Measurements from ENCODE around the gene CMPK1.
"Not testable (repeated sequence)": the region's sequence is repeated elsewhere in the genome, so short reads cannot be mapped to it uniquely, and the experiment has no call there.

CMPK1 gene, protein sequence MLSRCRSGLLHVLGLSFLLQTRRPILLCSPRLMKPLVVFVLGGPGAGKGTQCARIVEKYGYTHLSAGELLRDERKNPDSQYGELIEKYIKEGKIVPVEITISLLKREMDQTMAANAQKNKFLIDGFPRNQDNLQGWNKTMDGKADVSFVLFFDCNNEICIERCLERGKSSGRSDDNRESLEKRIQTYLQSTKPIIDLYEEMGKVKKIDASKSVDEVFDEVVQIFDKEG

DNA sequence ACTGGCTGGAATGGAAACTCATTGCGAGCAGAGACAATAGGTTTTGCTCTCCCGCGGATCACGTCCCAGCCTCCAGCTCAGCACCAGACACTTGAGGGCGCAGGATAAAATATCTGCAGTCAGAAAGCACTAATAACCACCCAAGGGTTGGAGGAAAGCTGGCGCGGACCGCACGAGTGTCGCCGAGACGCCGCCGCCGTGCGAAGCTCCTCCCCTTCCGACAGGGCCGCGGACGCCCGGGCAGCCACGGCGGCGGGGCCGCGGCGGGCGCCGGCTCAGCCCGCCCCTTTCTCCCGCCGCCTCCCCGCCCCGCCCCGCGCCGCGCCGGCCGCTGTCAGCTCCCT lies at the start of gene CMPK1:
TSS of gene CMPK1 (plus strand) at position 213 of the 344 bp plus-strand sequence. CDS start 156 bp downstream, outside the sequence.
- DNase-seq: peak; percentile 60

DNA sequence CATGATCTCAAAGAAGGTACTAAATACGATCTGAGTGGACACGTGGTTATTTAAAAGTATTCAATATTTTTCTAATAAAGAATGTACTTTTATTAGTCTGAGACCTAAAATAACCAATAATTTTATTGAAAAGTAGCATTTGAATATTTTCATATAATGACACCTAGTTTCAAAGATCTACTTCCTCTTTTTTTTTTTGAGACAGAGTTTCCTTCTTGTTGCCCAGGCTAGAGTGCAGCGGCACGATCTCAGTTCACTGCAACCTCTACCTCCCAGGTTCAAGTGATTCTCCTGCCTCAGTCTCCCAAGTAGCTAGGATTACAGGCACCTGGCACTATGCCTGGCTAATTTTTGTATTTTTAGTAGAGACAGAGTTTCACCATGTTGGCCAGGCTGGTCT lies 45.5 kb upstream of the CMPK1 start:
- not testable (repeated sequence) for DNase-seq

DNA sequence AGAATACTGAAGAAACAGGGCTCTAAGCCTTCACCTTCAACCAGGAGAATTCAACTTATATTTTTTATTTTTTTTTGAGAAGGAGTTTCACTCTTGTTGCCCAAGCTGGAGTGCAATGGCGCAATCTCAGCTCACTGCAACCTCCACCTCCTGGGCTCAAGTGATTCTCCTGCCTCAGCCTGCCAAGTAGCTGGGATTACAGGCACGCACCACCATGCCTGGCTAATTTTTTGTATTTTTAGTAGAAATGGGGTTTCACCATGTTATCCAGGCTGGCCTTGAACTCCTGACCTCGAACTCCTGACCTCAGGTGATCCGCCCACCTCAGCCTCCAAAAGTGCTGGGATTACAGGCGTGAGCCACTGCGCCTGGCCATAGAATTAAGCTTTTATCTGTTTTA lies 38.7 kb upstream of the CMPK1 start:
- not testable (repeated sequence) for DNase-seq

DNA sequence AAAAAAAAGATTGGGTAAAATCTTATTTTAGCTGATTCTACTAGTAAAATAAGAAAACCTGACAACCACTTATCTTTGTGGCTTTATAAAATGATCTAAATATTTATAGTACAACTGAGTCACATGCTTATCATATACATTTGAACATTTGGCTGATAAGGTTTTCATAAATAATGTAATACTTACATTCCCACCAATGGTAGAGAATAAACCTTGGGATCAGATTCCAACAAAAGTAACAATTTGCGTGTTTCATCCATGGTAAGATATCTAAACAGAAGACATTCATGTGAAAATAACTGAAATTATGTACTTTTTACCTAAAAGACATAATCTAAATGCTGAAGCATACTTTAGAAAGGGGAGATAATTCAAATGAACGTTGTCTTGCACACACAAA lies 38.0 kb upstream of the CMPK1 start:
- no peak for DNase-seq

DNA sequence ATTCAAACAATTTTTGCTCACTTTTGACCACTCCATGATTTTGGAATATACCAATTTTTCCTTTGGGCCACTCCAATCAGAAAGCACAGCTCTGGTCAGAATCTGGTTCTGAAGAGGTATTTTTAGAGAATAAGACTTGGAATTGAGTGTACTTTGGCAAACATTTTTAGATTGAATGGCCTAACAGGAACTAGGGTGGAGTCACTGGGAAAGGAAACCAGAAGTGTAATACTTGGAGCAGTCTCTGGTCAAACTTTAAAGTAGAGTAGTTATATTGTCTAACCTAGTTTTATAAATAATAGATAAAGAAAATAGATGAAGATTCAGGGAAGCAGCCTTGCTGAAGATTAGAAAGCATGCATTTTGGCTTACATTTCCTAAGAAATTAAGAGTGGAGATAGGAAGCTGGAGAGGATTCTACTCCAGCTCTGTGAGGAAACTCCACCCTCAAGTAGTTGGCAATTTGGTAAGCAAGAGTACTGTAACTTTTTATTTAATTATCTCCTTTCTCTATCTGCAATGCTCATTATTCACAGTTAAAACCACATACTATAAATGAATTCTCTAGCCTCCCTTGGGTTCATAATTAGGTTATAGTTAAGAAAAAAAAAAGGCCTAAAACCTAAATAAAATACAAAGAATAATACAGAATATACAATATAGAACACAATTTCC lies 35.4 kb upstream of the CMPK1 start:
- DNase-seq: no peak

DNA sequence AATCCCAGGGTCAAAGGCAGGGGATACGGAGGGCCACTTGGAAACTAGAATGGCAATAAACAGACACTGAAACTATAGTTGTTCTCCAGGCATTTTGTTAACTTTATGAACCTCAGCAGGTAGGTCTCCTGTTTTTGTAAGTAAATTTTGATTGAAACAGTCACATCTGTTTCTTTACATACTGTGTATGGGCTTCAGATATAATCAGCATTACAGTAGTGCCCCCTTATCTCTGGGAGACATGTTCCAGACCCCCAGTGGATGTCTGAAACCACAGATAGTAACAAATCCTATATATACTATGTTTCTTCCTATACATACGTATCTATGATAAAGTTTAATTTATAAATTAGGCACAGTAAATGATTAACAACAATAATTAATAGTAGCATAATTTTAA lies 31.1 kb upstream of the CMPK1 start:
- DNase-seq: no peak

DNA sequence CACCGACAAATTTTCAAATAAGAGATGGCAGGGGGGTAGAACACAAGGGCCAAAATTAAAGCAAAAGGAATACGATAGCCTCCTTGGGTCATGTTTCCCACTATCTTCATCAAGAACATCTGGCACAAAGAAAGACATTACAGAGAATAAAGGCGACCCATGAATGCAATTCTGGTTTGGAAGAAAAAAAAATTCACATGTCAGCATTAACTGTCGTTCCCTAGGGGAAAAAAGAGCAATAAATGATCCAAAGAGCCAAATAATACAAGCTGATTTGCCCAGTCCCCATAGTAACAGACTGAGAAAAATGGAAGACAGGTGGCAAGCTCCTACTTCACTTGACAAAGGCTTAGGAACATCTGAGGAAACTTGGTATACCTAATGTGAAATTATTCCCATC lies 24.2 kb upstream of the CMPK1 start:
- DNase-seq: no peak

DNA sequence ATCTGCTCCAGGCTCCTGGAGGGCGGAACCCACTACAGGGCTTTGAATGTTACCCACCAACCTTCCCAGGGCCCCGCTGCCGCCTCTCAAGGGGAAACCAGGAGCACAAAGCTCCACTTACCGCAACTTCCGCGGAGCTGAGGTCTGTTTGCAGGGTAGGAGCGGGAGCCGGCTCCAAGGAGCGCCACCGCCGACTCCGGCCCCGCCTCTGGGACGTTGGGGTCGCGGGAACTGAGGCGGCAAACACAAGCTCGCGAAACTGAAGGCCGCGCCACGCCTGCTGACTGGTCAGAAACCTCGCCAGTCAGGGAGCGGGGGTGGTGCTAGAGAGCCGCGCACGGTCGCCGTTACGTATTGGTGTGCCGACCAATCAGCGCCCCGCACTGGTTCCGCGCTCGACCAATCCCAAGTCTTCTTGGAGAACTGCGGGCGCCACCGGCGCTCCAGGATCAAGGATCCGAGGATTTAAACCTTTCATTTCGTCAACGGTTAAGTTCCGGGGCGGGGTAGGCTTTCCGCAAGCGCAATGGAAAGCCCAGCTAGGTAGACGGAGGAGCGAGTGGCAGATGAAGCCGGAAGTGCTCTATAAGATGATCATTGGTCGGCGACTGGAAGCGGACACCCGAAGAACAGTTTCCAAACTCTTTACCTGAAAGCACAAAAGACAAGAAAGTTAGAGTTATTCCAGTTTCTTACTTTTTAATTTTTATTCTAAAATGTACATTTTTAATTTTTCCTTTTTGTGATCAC lies 19.5 kb upstream of the CMPK1 start, which contains the start of gene STIL:
TSS of gene STIL (minus strand) at position 233 of the 750 bp plus-strand sequence. CDS start 3,828 bp downstream, outside the sequence.
- DNase-seq: peak; percentile 97

DNA sequence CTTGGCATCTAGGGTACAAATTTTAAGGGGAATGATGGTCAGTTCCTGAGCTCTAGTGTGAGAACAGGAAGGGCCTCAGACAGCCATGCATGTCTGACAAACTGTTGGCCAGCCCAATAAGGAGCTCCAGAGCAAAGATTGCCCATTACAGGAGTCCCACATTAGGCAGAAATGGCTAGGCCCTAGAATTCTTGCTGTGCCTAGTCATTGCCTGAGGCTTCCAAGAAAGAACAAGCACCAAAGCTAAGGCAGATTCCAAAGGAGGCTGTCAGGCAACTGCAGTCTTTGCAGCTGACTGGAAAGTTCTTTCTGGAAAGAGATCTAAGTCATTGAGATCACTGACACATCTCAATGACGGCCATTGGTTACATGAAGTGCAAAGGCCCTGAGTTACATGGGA lies 15.7 kb upstream of the CMPK1 start:
- no peak for DNase-seq

DNA sequence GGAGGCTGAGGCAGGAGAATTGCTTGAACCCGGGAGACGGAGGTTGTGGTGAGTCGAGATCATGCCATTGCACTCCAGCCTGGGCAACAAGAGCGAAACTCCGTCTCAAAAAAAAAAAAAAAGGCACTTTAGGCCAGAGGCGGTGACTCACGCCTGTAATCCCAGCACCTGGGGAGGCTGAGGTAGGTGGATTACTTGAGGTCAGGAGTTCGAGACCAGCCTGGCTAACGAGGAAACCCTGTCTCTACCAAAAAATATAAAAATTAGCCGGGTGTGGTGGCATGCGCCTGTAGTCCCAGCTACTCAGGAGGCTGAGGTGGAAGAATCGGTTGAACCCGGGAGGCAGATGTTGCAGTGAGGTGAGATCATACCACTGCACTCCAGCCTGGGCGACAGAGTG lies 13.6 kb upstream of the CMPK1 start:
- not testable (repeated sequence) for DNase-seq

DNA sequence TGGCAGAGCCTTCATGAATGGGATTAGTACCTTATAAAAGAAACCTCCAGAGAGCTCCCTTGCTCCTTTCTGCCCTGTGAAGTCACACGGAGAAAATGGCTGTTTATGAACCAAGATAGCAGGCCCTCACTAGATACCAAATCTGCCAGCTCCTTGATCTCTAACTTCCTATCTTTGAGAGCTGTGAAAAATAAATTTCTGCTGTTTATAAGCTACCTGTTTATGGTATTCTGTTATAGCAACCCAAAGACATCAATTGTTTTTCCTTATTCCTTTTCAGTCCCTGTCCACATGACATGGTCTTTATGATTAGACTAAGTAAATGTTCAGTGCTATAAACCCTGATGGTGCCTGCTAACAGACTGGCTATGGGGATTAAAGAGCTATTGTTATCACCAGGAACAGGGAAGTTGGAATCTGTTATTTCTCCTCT lies 10.0 kb upstream of the CMPK1 start:
- DNase-seq: no peak

DNA sequence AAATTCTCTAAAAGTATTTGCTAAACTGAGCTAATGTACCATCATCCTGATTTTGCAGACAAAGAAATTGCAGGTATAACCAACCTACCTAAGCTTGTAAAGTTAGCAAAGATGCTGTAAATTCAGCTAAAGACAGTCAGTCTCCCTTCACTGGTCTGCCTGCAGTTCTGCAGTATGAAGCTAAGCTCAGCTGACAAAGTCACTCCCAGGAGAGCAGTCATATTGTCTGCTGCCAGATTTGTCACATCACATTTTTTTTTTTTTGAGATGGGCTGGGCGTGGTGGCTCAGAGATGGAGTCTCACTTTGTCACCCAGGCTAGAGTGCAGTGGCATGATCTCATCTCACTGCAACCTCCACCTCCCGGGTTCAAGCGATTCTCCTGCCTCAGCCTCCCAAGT lies 8.9 kb upstream of the CMPK1 start:
- no peak for DNase-seq

DNA sequence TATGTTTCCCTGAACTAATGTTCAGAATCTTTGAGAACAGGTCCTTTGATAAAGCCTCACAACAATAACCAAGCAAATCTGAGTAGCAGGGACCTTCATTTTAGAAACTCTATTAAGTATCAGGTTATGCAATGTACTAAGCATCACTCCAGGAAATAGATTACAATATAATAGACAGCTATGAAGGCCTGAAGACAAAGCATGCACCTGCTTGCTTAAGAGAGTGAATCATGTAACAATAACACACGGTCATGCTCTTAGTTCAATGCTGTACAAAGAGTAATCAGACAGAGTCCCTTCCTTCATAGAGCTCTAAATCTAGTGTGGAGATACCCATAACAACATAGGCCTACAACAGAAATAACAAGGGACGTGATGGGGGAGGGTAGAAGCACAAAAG lies 8.1 kb upstream of the CMPK1 start:
- DNase-seq: no peak

DNA sequence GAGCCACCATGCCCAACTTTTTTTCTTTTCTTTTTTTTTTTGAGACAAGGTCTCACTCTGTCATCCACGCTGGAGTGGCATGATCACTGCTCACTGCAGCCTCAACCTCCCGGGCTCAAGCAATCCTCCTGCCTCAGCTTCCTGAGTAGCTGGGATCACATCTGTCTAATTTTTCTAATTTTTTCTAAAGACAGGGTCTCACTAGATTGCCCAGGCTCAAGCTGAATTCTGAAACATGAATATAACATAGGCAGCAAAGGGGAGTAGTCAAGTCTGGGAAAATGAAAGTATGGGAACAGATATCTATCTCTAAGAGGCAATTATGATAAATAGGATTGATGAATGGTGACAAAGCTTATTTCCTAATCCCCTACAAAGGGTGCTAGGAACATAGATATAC lies 7.3 kb upstream of the CMPK1 start:
- DNase-seq: no peak

DNA sequence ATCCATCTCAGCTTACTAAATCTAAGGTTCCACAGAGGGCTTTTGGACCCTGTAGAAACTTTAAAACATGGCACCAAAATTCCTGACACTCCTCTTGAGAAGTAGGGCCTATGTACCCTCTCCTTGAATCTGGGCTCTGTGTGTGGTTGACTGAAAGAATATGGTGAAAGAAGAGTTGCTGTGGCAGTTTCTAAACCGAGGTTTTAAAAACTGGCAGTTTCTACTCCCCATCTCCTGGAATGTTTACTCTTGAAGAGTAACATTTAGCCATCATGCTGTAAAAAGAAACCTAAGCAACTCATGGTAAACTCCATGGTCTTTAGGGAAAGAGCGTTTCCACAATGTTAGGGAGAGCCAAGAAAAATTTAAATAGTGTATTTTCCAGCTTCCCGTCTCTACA lies 4.6 kb upstream of the CMPK1 start:
- no peak for DNase-seq

DNA sequence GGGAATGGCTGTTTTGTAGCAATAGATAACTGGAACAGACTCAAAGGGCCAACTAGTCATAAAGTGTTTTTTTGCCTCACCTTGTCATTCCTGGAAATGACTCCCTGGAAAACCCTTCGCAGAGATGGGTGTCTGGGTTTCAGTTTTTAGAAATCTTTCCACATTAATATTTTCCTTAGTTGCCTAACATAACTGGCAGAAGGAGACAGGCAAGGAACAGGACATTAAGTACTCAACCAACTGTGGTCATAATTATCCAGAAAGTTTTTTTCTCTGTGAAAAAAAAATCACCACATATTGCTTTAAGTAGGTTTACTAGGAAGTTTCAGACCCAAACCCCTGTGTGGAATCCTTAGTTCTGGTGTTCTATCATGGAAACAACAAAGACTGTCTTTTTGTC lies 3.4 kb upstream of the CMPK1 start:
- no peak for DNase-seq

DNA sequence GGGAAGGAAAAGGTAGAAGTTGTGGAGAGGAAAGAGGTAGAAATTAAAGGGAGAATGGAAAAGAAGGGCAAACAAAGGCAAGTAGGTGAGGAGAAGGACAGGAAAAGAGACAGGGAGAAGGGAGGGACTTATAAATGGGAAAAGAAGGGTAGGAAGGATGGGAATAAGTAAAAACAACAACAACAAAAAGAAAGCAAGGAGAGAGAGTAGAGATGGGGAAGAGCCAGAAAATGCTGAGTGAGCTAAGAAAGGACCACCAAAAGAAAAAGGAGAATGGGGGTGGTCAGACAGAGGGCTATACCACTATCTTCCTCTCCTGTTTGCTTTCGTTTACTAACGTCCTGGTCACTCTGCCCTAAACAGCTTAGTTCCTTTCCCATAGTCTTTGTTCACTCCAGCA lies 1.7 kb upstream of the CMPK1 start:
- DNase-seq: no peak

DNA sequence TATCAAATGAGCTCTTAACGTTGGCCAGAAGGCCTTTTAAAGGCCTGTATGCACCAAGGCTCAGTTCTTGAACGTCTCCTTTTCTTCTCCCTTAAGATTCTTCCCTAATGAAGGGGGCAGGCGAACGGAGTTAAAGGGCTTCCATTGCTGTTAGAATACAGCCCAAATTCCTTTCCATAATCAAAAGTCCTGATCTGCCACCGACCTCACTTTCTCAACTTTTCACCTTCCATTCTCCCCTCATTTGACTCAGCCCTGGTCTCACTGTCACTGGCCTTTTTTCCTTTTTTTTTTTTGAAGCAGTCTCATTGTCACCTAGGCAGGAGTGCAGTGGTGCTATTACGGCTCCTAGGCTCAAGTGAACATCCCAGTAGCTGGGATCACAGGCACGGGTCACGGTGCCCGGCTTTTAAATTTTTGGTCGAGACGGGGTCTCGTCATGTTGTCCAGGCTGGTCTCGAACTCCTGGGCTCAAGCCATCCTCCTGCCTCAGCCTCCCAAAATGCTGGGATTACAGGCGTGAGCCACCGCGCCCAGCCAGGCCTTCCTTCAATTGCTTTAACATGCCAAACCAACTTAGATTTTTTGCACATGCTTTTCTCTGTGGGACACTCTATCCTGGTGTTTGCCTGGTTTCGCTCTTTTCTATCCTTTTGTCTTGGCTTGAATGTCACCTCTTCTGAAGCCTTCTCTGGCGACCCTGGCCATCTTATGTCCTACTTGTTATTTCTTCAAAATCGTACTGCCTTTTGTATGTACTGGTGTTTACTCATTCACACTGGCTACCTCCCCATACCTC lies 612 bp upstream of the CMPK1 start:
- DNase-seq: no peak

DNA sequence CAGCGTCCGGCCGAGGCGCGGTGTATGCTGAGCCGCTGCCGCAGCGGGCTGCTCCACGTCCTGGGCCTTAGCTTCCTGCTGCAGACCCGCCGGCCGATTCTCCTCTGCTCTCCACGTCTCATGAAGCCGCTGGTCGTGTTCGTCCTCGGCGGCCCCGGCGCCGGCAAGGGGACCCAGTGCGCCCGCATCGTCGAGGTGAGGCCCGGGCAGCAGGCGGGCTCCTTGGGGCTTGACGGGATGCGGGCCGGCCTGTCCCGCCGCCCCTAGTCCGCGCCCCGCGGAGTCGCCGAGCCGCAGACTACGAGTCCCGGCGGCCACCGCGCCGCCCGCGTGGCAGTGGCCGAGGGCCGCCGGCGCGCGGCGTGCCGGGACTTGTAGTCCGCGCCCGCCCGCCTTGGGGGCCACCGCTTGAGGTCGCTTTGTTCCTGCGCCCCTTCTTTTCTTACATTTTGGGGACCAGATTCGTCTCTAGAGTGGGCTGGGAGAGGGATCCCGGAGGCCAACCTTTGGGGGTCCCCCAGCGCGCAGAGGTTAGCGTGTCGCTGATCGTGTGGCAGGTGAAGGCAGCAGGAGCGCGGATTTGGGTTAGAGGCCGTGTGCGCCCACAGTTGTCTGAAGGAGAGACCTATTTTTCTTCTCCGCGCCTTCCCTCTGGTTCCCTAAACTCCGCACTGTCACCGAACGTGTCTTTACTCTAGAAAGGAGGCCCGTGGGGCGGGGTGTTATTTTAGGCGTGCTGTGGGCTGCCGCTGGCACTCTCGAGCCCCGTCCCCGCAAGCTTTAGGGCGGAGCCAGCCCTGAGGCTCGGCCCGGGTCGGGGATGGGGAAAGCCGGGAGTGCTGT lies 553 bp downstream of the CMPK1 start:
- DNase-seq: peak; percentile 57

DNA sequence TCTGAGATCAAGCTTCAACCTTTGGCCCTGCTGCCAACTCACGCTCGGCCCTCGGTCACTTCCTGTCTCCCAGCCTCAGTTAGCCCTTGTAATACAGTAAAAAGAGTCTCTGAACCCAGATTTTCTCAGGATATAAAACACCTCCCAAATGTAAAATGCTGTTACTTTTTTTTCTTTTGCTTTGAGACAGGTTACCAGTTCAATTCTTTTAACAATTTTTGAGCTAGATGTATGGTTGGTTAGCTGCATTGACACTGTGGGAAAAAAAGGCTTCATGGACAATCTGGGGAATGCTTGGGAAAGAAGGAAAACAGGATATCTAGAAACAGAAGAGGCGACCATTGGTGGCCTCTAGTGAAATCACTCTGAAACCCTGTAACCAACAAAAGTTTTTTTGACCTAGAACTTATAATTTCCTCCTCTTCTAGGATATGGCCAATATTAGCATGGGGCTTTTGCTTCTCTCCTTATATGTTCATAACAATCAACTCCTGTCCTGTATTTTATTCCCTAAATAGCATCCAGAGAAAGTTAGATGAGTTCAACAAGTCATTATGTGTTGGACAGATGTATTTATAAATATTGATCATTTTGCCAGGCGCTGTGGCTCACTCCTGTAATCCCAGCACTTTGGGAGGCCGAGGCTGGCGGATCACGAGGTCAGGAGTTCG lies 1.3 kb downstream of the CMPK1 start:
- no peak for DNase-seq

DNA sequence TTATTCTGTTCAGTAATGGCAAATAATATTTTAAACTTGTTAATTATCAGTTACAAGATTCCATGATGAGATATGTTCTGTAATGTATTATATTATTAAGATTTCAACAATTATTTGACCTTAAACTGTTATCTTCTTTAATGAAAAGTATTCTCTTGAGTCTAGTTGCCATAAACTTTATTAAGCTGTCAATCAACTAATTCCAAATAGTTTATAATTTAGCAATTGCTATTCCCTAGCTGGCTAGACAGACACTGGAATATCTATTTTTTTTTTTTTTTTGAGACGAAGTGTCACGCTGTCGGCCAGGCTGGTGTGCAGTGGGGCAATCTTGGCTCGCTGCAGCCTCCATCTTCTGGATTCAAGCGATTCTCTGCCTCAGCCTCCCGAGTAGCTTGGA lies 3.8 kb downstream of the CMPK1 start:
- DNase-seq: no peak
